Naive thymus-derived CD4-positive, alpha-beta T cell (primary cell): ENCODE results near the gene ADGRD1. TPM values are rescaled to one million over a fixed set of nuclear protein-coding genes. Genes with fewer than 3 reads are reported as not detected.
A peak's percentile ranks its signal among the peaks of the same experiment; 100 is the strongest.

Source experiments
- ATAC-seq: fragments of 150-1000 bp; cut with Tn5 transposase; 2 replicates; pipeline ENCODE4 v1.10.0; 2021; ENCODE audit warnings: mild to moderate bottlenecking, moderate library complexity
- CTCF ChIA-PET: fragments of 350-600 bp; sonication (Branson Sonifier 250); formaldehyde crosslinking; loops from one replicate; lab custom pipeline; 2021; ENCODE audit warnings: antibody characterized with exemption; lab: Charles Lee
- POLR2A ChIA-PET: fragments of 350-600 bp; sonication (Branson Sonifier 250); formaldehyde crosslinking; loops from one replicate; lab custom pipeline; 2021; ENCODE audit warnings: antibody characterized with exemption, inconsistent platforms; lab: Charles Lee
- DNase-seq, 9 donors: peaks; one replicate each; pipeline versions ENCODE4 v3.0.0 to v3.0.0-alpha.2; 2020 to 2022; ENCODE audit warnings: mixed read lengths in 1 of 9
- H3K27ac ChIP-seq: one replicate; pipeline ENCODE4 v1.7.0; 2013; ENCODE audit warnings: mild to moderate bottlenecking, low read depth, low read length, moderate library complexity
- H3K27me3 ChIP-seq, 2 donors: one replicate each; pipeline ENCODE4 v1.7.0; 2013; ENCODE audit warnings: low read length in 2 of 2, mild to moderate bottlenecking in 2 of 2, moderate library complexity in 2 of 2; ENCODE audit not compliant: control insufficient read depth in 2 of 2, insufficient read depth in 2 of 2
- H3K36me3 ChIP-seq, 3 experiments: 1 replicate in 2 of 3; 2 replicates in 1 of 3; pipeline ENCODE4 v1.7.0; 2013; ENCODE audit warnings: low read length in 3 of 3, mild to moderate bottlenecking in 3 of 3, moderate library complexity in 1 of 3; ENCODE audit not compliant: insufficient read depth in 3 of 3, control insufficient read depth in 2 of 3
- H3K4me1 ChIP-seq, 2 donors: one replicate each; pipeline ENCODE4 v1.7.0; 2013; ENCODE audit warnings: low read length in 2 of 2, mild to moderate bottlenecking in 2 of 2, moderate library complexity in 1 of 2; ENCODE audit not compliant: control insufficient read depth in 2 of 2, insufficient read depth in 2 of 2
- H3K4me3 ChIP-seq: 2 replicates; pipeline ENCODE4 v1.7.0; 2013; ENCODE audit warnings: mild to moderate bottlenecking, low read length
- H3K9me3 ChIP-seq, 3 experiments: 1 replicate in 2 of 3; 2 replicates in 1 of 3; pipeline ENCODE4 v1.7.0; 2013; ENCODE audit warnings: low read length in 3 of 3; ENCODE audit not compliant: control insufficient read depth in 2 of 3
- H3K27ac Mint-ChIP-seq, 9 donors: one replicate each; pipeline ENCODE4 v1.8.0; 2020 to 2022; ENCODE audit warnings: mixed read lengths in 9 of 9, mild to moderate bottlenecking in 8 of 9, moderate library complexity in 5 of 9, inconsistent platforms in 2 of 9
- H3K27me3 Mint-ChIP-seq, 5 donors: one replicate each; pipeline ENCODE4 v1.8.0; 2021 to 2022; ENCODE audit warnings: mixed read lengths in 5 of 5, mild to moderate bottlenecking in 1 of 5
- H3K36me3 Mint-ChIP-seq, 5 donors: one replicate each; pipeline ENCODE4 v1.8.0; 2020 to 2022; ENCODE audit warnings: mixed read lengths in 5 of 5, mild to moderate bottlenecking in 3 of 5, inconsistent platforms in 1 of 5
- H3K4me1 Mint-ChIP-seq, 7 donors: one replicate each; pipeline ENCODE4 v1.8.0; 2020 to 2022; ENCODE audit warnings: mixed read lengths in 7 of 7, mild to moderate bottlenecking in 3 of 7, inconsistent platforms in 1 of 7
- H3K4me3 Mint-ChIP-seq, 10 donors: one replicate each; pipeline ENCODE4 v1.8.0; 2020 to 2022; ENCODE audit warnings: mild to moderate bottlenecking in 10 of 10, mixed read lengths in 10 of 10, moderate library complexity in 6 of 10, inconsistent platforms in 2 of 10
- H3K9me3 Mint-ChIP-seq, 11 donors: one replicate each; pipeline ENCODE4 v1.8.0; 2020 to 2022; ENCODE audit warnings: mixed read lengths in 11 of 11, mild to moderate bottlenecking in 4 of 11, inconsistent platforms in 1 of 11, moderate library complexity in 1 of 11
- intact Hi-C, 2 donors: fragments of 100-400 bp; cut with micrococcal nuclease; formaldehyde crosslinking; loops; one replicate each; pipeline ENCODE4 v1.15.1; 2023
- polyA plus RNA-seq, 2 donors: library from polyadenylated mRNA; unstranded; fragments of 300-500 nt; fragmentation: Illumina TruSeq; gene quantifications; one replicate each; pipeline ENCODE4 v1.2.3, GENCODE V29; 2021
- total RNA-seq, 6 experiments: library from RNA in 5 of 6; stranded (reverse) in 5 of 6; gene quantifications; 1 replicate in 5 of 6; 2 replicates in 1 of 6; pipeline ENCODE4 v1.2.3 and lab custom pipeline; 2021 to 2026

The ADGRD1 gene
- total and polyA plus RNA-seq, 7 experiments from 2014 or later = 0.41 to 11.9 (median 1.6) TPM; not detected in 4

GRCh38 chr12:131038159-131038558 is 84.5 kb downstream of the ADGRD1 start:
- CTCF ChIA-PET = no interaction called here
- H3K27me3 Mint-ChIP-seq = no peaks in the 10 kb centered on the region
- Histone ChIP-seq H3K27me3 (no peaks in the 10 kb centered on the region), H3K4me1 (no peaks in the 10 kb centered on the region), H3K27ac (no peak overlapping the region), H3K36me3 (no peaks in the 10 kb centered on the region), H3K9me3 (no peaks in the 10 kb centered on the region), H3K4me3 (no peak overlapping the region)
- H3K9me3 Mint-ChIP-seq = peaks cover 0 to 19% (median 0%) of the 10 kb centered on the region in 11 donors
- DNase-seq (no peak), ATAC-seq (no peak)
- H3K27ac Mint-ChIP-seq = peak overlapping the region in 2 of 9 donors; percentile 30 to 61
- intact Hi-C loops = no loop called here
- peaks cover 0 to 10% (median 0%) of the 10 kb centered on the region in 7 donors for H3K4me1 Mint-ChIP-seq
- no peak overlapping the region for H3K4me3 Mint-ChIP-seq
- POLR2A ChIA-PET = no interaction called here
- no peaks in the 10 kb centered on the region for H3K36me3 Mint-ChIP-seq

- no peak overlapping the region for H3K4me3 ChIP-seq
- no peaks in the 10 kb centered on the region for H3K9me3 ChIP-seq
- no peak for ATAC-seq
- DNase-seq = no peak
- H3K27ac Mint-ChIP-seq = no peak overlapping the region
- no peak overlapping the region for H3K27ac ChIP-seq
- no peaks in the 10 kb centered on the region for H3K27me3 Mint-ChIP-seq
- H3K36me3 ChIP-seq = no peaks in the 10 kb centered on the region
- intact Hi-C loops = no loop called here
- H3K4me1 ChIP-seq = no peaks in the 10 kb centered on the region
- no peaks in the 10 kb centered on the region for H3K27me3 ChIP-seq
- no peak overlapping the region for H3K4me3 Mint-ChIP-seq
- CTCF ChIA-PET = no interaction called here
- H3K4me1 Mint-ChIP-seq = peaks cover 0 to 10% (median 0%) of the 10 kb centered on the region in 7 donors
- POLR2A ChIA-PET = no interaction called here
- peaks cover 0 to 19% (median 0%) of the 10 kb centered on the region in 11 donors for H3K9me3 Mint-ChIP-seq
- H3K36me3 Mint-ChIP-seq = no peaks in the 10 kb centered on the region
Measured at GRCh38 chr12:131038961-131039950, 85.5 kb downstream of the ADGRD1 start.

GRCh38 chr12:131040491-131040890 is 86.8 kb downstream of the ADGRD1 start:
- Histone ChIP-seq H3K9me3 (no peaks in the 10 kb centered on the region), H3K27ac (no peak overlapping the region), H3K36me3 (no peaks in the 10 kb centered on the region), H3K27me3 (no peaks in the 10 kb centered on the region), H3K4me3 (no peak overlapping the region), H3K4me1 (no peaks in the 10 kb centered on the region)
- CTCF ChIA-PET = no interaction called here
- no peak for DNase-seq
- no peaks in the 10 kb centered on the region for H3K36me3 Mint-ChIP-seq
- no peaks in the 10 kb centered on the region for H3K27me3 Mint-ChIP-seq
- H3K27ac Mint-ChIP-seq = no peak overlapping the region
- H3K4me3 Mint-ChIP-seq = no peak overlapping the region
- POLR2A ChIA-PET = interaction anchor here (0.6 kb wide), 1 partner anchor 93 kb away, joined by 4 read pairs; no protein-coding TSS in a partner anchor
- ATAC-seq = no peak
- H3K9me3 Mint-ChIP-seq = peaks cover 0 to 19% (median 0%) of the 10 kb centered on the region in 11 donors
- peaks cover 0 to 2% (median 0%) of the 10 kb centered on the region in 7 donors for H3K4me1 Mint-ChIP-seq
- intact Hi-C loops = no loop called here

GRCh38 chr12:131041216-131041967 is 87.7 kb downstream of the ADGRD1 start:
- H3K9me3 ChIP-seq = no peaks in the 10 kb centered on the region
- H3K27me3 ChIP-seq = no peaks in the 10 kb centered on the region
- no peak overlapping the region for H3K4me3 ChIP-seq
- H3K36me3 ChIP-seq = no peaks in the 10 kb centered on the region
- peaks cover 0 to 2% (median 0%) of the 10 kb centered on the region in 7 donors for H3K4me1 Mint-ChIP-seq
- ATAC-seq = no peak
- no peaks in the 10 kb centered on the region for H3K36me3 Mint-ChIP-seq
- H3K9me3 Mint-ChIP-seq = peaks cover 0 to 16% (median 0%) of the 10 kb centered on the region in 11 donors
- H3K27ac Mint-ChIP-seq = no peak overlapping the region
- POLR2A ChIA-PET = no interaction called here
- CTCF ChIA-PET = no interaction called here
- no peak overlapping the region for H3K27ac ChIP-seq
- H3K27me3 Mint-ChIP-seq = no peaks in the 10 kb centered on the region
- no peak for DNase-seq
- H3K4me3 Mint-ChIP-seq = no peak overlapping the region
- intact Hi-C loops = no loop called here
- no peaks in the 10 kb centered on the region for H3K4me1 ChIP-seq

GRCh38 chr12:131041968-131042833 is 88.5 kb downstream of the ADGRD1 start:
- Histone ChIP-seq H3K27me3 (no peaks in the 10 kb centered on the region), H3K9me3 (no peaks in the 10 kb centered on the region), H3K4me1 (no peaks in the 10 kb centered on the region), H3K36me3 (no peaks in the 10 kb centered on the region), H3K27ac (no peak overlapping the region), H3K4me3 (no peak overlapping the region)
- Mint-ChIP-seq H3K9me3 (peaks cover 0 to 9% (median 0%) of the 10 kb centered on the region in 11 donors), H3K4me3 (no peak overlapping the region), H3K36me3 (no peaks in the 10 kb centered on the region), H3K4me1 (peaks cover 0 to 2% (median 0%) of the 10 kb centered on the region in 7 donors), H3K27me3 (no peaks in the 10 kb centered on the region), H3K27ac (no peak overlapping the region)
- DNase-seq (no peak), ATAC-seq (no peak)
- CTCF ChIA-PET = no interaction called here
- POLR2A ChIA-PET = no interaction called here
- intact Hi-C loops = no loop called here

- no peak overlapping the region for H3K4me3 ChIP-seq
- CTCF ChIA-PET = no interaction called here
- Mint-ChIP-seq H3K4me3 (no peak overlapping the region), H3K4me1 (peaks cover 0 to under 1% (median 0%) of the 10 kb centered on the region in 7 donors), H3K27ac (no peak overlapping the region), H3K36me3 (no peaks in the 10 kb centered on the region), H3K27me3 (no peaks in the 10 kb centered on the region), H3K9me3 (peaks cover 0 to 4% (median 0%) of the 10 kb centered on the region in 11 donors)
- H3K27me3 ChIP-seq = no peaks in the 10 kb centered on the region
- no peak for DNase-seq
- ATAC-seq = no peak
- intact Hi-C loops = no loop called here
- no peaks in the 10 kb centered on the region for H3K36me3 ChIP-seq
- no peaks in the 10 kb centered on the region for H3K9me3 ChIP-seq
- POLR2A ChIA-PET = no interaction called here
- no peaks in the 10 kb centered on the region for H3K4me1 ChIP-seq
- no peak overlapping the region for H3K27ac ChIP-seq
Measured at GRCh38 chr12:131042834-131043245, 89.1 kb downstream of the ADGRD1 start.
